ENCODE results near the gene ELL. TPM values are rescaled to one million over a fixed set of nuclear protein-coding genes. Genes with fewer than 3 reads are reported as not detected.
A peak's percentile ranks its signal among the peaks of the same experiment; 100 is the strongest.

The ELL gene
- total and polyA plus RNA-seq, 9 of the 15 experiments (the other 6 are each of a cell fraction or from before 2014, with no cell fraction given), result 0.24 to 22.5 (median 4.1) TPM

GRCh38 chr19:18431351-18432197 lies 90.3 kb downstream of the ELL start:
- 0 out of 2 replicates have a peak overlapping the region, but pooled peaks have one; percentile 46 for H3K4me2 ChIP-seq (ENCODE audit: insufficient read depth, low read length)
- in situ Hi-C loops (cut with MboI), result no loop called here

More at GRCh38 chr19:18431351-18432197, 90.3 kb downstream of the ELL start:
- no TSS peak for BruUV-seq (replicated peaks)
- ChIA-PET CTCF (ENCODE audit: low intra/inter-chr PET ratio) (no interaction called here), POLR2A (interaction anchor here (0.6 to 1.5 kb wide), 5 partner anchors 9 to 143 kb away, joined by 3 to 6 read pairs (median 3); partner anchors contain the start of gene SSBP4)
- H3K36me3 ChIP-seq (ENCODE audit: control insufficient read depth, insufficient read depth, low read length), result peaks cover 84% of the 10 kb centered on the region
- peak overlapping the region in 1 of 2 experiments; percentile 92; a peak in 2 of 4 replicates for H3K9ac ChIP-seq (ENCODE audit: insufficient read depth in 1 of 2, low read depth in 2 of 2, low read length in 2 of 2)
- H3K4me3 ChIP-seq, result no peak overlapping the region
- no peaks in the 10 kb centered on the region for H3K9me1 ChIP-seq (ENCODE audit: control insufficient read depth, insufficient read depth, low read length)
- H3K79me2 ChIP-seq (ENCODE audit: control insufficient read depth, insufficient read depth, low read length), result peaks cover 62% of the 10 kb centered on the region
- 79% methylated on average over 19 of the region's 34 CpGs for WGBS (ENCODE audit: insufficient coverage, low coverage, missing lambda C conversion rate)
- peaks cover 36 to 99% of the 10 kb centered on the region in 2 experiments for H3K4me1 ChIP-seq (replicated peaks in 1 of 2; ENCODE audit: control insufficient read depth in 2 of 2, insufficient read depth in 2 of 2, low read length in 2 of 2)
- peak overlapping the region; percentile 67; the same call in 1 of the 3 replicates for H3K27ac ChIP-seq (ENCODE audit: extremely low read depth, low read depth, low read length)
- intact Hi-C loops (cut with micrococcal nuclease), result no loop called here
- no peak for DNase-seq (ENCODE audit: extremely low read depth in 1 of 4, low spot score in 3 of 4)
- no peak overlapping the region for H2AFZ ChIP-seq (ENCODE audit: low read depth, low read length)
- H4K20me1 ChIP-seq (replicated peaks; ENCODE audit: control insufficient read depth, insufficient read depth, low read length), result peaks cover 12% of the 10 kb centered on the region; the same call in 1 of the 2 replicates
- peak; percentile 50 for TF ChIP-seq VEZF1 (CRISPR knock-in tag; IDR thresholded peaks at IDR 0.05)
- 0 out of 2 replicates have a peak, but pooled peaks have one; percentile 12 for TF ChIP-seq EGR1 (conservative IDR thresholded peaks at IDR 0.05)
- peak; percentile 31 for TF ChIP-seq RBM22 (IDR thresholded peaks at IDR 0.05; ENCODE audit: low read depth, low read length, poor library complexity, severe bottlenecking)
- TF ChIP-seq NCOR1 (IDR thresholded peaks at IDR 0.05), result no peak
- peak; percentile 90 for TF ChIP-seq ZNF263 (CRISPR knock-in tag; IDR thresholded peaks at IDR 0.05; ENCODE audit: borderline replicate concordance)
- TF ChIP-seq CBX3 (IDR thresholded peaks at IDR 0.05; ENCODE audit: borderline replicate concordance in 1 of 2, low read length in 2 of 2), result no peak
- TF ChIP-seq MAFF (IDR thresholded peaks at IDR 0.05; ENCODE audit: low read length), result no peak
- TF ChIP-seq POLR2G (IDR thresholded peaks at IDR 0.05; ENCODE audit: low read depth, low read length), result peak; percentile 73
- peak; percentile 97 for TF ChIP-seq ZBTB33 (CRISPR knock-in tag; IDR thresholded peaks at IDR 0.05)
- TF ChIP-seq FIP1L1 (IDR thresholded peaks at IDR 0.05; ENCODE audit: low read depth, low read length, poor library complexity, severe bottlenecking), result peak; percentile 16
- no peak for TF ChIP-seq SRSF3 (IDR thresholded peaks at IDR 0.05; ENCODE audit: insufficient read depth, low read length)
- TF ChIP-seq MAX (CRISPR knock-in tag; IDR thresholded peaks at IDR 0.05), result peak; percentile 30; the same call in 1 of the 2 replicates
- TF ChIP-seq TAF15 (IDR thresholded peaks at IDR 0.05; ENCODE audit: low read depth, low read length), result 0 out of 2 replicates have a peak, but pooled peaks have one; percentile 41
- 0 out of 2 replicates have a peak, but pooled peaks have one; percentile 42 for TF ChIP-seq NFXL1 (CRISPR knock-in tag; IDR thresholded peaks at IDR 0.05)
- peak; percentile 57; the same call in 1 of the 2 replicates for TF ChIP-seq POLR2A (conservative IDR thresholded peaks at IDR 0.05)
- ATAC-seq, result no peak
- no peaks in the 10 kb centered on the region for H3K9me3 ChIP-seq (replicated peaks; ENCODE audit: control insufficient read depth, insufficient read depth, low read depth, low read length)
- no peaks in the 10 kb centered on the region for H3K27me3 ChIP-seq (ENCODE audit: control insufficient read depth in 2 of 2, insufficient read depth in 2 of 2, low read length in 2 of 2)
- FAIRE-seq, result no peak
